ENCODE data around the gene BAG5.
"Not testable (repeated sequence)": the region's sequence is repeated elsewhere in the genome, so short reads cannot be mapped to it uniquely, and the experiment has no call there.

Gene BAG5

GRCh38 chr14:103562429-103563225 lies at the start of gene BAG5, which contains the start of gene COA8:
Gene BAG5, minus strand, starts transcription at chr14:103562657. Its CDS starts 1,493 bp downstream, at chr14:103561164.
Gene COA8, plus strand, starts transcription at chr14:103562960. Its CDS starts 42 bp downstream, at chr14:103563002.
- DNase-seq = peak; percentile 94

DNA sequence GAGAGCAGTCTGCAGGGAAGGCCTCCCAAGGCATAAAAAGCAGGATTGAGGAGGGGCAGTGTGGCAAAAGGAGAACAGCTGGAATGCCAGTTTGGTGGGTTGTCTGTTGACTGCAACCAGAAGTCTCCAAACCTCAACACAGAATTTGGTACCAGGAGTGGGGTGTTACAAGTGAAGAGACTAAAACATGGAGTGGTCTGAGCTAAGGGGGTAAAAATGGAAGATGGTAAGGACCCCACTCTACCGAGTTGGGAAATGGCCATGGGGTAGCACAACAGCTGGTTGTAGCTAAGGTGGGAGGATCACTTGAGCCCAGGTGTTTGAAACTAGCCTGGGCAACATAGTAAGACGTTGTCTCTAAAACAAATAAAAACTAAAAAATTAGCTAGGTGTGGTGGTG lies 48.8 kb upstream of the BAG5 start:
- no peak for DNase-seq

- not testable (repeated sequence) for DNase-seq
Observed at GRCh38 chr14:103609081-103609480, 46.6 kb upstream of the BAG5 start.

GRCh38 chr14:103607822-103608221 lies 45.4 kb upstream of the BAG5 start:
- DNase-seq = no peak

DNA sequence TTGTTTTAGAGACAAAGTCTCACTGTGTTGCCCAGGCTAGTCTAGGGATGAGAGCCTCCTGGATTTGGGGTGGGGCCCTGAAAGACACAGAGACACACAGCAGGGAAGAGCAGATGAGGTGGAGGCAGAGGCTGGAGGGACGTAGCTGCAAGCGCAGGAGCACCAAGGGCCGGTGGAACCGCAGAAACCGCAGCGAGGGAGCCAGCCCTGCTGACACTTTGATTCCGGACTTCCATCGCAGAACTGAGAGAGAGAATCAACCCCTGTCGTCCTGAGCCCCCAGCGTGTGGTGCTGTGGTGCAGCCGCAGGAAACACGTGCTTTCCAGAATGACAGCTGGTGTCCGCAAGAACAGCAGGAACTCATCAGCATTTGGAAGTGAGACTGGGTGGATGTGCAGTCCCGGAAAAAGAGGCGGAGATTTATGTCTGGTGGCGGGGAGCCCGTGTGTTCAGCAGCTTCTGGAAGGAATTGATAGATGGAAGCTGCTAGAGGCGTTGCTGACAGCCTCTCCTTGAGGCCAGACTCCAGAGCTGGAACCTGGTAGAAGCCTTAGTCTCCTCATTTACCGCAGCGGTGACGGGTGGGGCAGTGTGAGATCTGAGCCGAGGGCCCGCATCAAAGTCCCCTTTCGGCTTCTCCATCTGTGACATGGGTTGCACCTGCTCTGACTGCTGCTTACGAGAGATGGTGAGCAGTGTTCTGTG lies 44.7 kb upstream of the BAG5 start:
- DNase-seq = peak; percentile 91

DNA sequence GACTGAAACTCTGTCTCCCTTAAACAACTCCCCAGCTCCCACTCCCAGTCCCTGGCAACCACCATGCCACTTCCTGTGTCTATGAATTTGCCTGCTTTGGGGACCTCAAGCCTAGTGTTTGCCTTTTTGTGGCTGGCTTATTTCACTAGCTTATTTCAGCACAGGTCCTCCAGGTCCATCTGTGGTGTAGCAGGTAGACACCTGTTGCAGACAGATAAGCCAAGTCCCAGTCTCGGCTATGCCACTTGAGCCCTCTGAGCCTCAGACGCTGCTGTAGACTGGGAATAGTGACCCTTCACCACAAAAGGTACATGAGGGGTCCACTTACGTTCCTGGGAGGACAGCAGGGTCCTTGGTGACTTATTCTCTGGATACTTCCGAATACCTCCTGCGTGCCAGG lies 42.2 kb upstream of the BAG5 start:
- no peak for DNase-seq

DNA sequence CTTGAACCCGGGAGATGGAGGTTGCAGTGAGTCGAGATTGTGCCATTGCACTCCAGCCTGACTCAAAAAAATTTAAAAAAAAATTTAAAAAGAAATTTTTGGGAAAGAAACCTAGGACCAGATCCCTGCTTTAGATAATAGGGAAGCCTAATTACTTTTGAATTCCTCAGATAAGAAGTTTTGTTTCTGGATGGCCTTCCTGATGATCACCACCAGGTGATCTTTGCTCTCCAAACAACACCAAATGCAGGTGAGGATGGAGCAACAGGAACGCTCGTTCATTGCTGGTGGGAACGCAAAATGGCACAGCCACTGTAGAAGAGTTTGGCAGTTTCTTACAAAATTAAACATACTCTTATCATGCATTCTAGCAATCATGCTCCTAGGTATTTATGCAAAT lies 38.0 kb upstream of the BAG5 start:
- DNase-seq = no peak

DNA sequence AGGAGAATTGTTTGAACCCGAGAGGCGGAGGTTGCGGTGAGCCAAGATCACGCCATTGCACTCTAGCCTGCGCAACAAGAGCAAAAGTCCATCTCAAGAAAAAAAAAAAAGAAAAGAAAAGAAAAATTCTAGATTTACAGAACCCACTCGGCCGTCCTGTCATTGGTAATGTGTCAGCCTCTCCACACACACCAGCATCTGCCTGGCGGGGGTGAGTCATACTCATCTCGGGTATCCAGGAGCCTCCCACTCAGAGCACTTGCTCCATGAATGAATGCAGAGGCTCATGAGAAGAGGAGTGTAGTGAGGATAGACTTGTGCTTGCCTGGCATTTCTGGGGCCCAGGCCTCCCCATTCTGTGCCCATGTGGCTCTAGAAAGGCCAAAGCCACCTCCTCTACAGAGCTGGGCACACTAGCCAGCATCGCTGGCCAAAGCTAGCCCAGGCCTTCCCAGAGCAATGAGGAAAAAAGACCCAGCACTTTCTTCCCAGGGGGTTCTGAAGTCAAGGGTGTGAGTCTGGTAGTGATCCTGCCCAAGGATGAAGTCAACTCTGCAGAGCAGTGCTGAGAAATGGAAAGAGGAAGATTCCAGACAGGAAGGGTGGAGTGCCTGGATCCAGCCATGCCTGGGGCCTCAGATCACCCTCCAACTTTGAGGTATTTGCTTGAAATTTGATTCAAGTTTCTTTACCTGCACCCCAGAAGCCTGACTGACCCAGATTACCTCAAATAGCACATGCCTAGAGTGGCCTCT lies 35.3 kb upstream of the BAG5 start:
- no peak for DNase-seq

DNA sequence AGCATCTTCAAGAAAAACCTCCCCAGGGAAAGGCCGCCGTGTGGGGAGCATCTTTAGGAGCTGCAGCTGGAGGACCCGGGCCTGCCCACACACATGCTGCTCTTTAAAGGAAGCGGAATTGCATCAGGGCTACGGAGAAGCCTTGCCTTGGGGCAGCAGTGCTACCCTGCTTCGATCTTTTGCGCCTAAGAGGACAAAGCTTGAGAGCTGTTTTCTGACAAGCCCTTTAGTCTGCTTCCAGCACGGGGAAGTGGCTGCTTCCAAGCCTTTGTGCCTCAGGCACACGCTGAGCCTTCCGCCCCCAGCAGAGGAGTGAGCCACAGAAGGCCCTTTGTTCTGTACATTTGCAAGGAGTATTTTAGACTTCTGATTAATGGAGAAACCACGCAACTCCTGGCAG lies 31.8 kb upstream of the BAG5 start:
- DNase-seq = no peak

DNA sequence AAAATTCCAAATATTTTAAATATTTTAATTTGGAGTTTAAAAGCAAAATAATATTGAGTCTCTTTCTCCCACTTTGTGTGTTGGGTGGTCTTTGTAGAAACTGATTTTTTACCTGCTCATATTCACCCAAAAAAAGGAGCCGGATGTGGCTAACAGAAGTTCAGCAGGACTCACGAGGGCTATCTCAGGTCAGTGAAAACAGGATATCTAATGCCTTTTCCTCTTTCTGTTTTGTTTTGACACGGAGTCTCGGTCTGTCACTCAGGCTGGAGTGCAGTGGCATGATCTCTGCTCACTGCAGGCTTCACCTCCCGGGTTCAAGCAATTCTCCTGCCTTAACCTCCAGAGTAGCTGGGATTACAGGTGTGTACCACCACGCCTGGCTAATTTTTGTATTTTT lies 31.1 kb upstream of the BAG5 start:
- DNase-seq = no peak

DNA sequence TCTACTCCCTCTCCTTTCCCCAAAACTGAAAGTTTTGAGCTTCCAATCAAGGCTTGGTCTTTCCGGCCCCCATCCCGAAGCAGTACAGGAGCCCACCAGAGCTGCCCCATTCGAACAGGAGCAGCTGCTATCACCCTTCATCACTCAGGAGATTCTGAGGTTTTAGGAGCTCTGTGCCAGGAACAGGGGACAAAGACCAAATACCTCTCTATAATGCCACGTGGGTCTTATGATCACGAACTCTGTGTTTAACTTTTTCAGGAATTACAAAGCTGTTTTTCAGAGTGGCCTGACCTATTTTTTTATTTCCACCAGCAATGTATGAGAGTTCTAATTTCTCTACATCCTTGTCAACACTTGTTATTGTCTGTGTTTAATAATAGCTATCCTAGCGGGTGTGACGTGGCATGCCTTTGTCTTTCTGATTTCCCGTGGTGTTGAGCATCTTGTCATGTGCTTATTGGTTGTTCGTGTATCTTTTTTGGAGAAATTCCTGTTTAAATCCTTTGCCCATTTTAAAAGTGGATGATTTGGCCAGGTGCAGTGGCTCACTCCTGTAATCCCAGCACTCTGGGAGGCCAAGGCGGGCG lies 22.0 kb upstream of the BAG5 start:
- no peak for DNase-seq

DNA sequence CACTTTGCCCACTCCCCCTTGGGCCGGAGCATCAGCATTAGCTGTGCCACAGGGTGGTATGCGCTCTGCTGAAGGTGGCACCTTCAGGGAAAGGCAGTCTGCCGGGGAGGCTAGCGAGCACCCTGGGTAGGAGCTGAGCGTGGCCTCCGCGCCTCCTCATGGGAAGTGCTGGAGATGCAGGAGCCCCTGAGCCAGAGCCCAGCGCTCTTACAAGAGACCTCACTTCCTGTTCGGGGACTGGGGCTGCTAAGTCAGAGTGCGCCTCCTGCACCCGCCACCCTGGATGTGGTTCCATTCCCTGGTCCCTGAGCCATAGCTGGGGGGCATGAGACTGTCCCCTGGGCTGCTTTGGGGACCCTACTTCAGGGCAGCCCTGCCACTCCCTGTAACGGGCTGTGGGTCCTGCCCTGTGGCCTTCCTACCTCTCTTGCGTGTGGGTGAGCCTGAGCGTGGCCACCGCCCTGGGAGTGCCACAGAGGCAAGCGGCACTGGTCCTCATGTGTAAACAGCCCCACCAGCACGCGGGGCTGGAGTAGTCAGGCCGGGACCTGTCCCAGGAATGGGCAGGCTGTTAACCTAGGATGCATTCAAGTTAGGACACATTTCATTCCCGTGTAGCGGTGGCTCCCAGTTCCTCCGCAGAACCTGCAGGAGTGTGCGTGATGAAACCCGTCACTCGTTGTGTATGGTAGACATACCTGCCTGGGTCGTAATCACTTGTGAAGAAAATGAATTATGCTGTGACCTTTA lies 19.7 kb upstream of the BAG5 start:
- DNase-seq = no peak

DNA sequence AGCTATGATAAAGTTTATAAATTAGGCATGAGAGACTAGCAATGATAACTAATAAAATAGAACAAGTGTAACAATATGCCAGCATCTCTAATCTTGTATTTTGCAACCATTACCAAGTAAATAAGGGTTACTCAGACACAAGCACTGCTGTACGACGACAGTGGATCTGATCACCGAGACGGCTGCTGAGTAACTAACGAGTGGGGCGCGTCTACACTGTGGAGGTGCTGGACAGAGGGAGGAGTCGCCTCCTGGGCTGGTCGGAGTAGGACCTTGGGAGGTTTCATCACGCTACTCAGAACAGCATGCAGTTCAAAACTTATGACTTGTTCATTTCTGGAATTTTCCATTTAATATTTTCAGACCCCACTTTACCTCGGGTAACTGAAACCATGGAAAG lies 18.7 kb upstream of the BAG5 start:
- no peak for DNase-seq

DNA sequence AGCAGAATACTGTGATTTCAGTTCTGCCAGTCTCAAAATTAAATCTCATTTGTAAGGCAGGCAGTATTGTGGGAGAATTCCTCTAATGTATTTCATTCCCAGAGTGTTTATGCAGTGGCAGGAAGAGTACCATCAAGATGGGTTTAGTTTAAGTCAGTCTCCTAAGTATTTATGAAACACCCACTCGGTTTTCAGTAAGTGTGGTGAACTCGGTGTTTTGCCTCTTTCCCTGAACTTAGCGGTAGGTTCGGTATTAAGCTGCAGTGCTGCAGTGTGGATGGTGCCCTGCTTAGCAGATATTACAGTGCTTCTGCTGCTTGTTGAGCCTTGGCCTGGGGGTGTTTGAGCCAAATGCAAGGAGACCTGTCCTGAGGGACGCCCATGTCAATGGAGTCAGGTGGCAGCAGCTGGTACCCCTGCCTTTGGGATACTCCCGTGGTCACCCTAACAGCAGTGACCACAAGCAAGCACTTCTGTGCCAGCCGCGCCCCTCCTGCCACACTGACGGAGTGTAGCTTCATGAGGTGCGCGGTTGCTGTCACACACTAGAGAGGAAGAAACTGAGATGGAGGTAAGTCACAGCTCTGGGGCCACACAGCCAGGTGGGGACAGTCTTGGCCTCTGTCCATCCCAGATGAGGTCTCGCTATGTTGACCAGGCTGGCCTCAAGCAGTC lies 16.1 kb upstream of the BAG5 start:
- DNase-seq = no peak

GRCh38 chr14:103576371-103577024 lies 14.0 kb upstream of the BAG5 start:
- DNase-seq = no peak

GRCh38 chr14:103574707-103575285 lies 12.3 kb upstream of the BAG5 start:
- no peak for DNase-seq

DNA sequence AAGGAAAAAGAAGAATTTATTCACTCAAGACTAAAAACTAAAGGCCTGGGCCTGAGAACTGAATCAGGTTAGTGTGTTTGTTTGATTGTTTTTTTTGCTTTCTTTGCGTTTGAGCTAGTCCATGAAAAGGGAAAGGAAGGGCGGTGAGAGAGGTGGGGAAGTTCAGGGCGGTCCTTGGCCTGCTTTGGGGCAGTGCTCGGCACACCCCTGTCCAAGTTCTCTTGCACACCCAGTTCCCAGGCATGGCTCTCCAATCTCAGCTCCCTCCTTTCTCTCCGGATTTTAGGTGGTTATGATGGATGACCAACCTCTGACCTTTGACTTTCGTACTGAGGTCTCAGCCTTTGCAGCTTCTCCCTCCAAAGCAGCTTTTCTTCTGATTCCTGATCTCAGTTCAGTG lies 11.6 kb upstream of the BAG5 start:
- no peak for DNase-seq

DNA sequence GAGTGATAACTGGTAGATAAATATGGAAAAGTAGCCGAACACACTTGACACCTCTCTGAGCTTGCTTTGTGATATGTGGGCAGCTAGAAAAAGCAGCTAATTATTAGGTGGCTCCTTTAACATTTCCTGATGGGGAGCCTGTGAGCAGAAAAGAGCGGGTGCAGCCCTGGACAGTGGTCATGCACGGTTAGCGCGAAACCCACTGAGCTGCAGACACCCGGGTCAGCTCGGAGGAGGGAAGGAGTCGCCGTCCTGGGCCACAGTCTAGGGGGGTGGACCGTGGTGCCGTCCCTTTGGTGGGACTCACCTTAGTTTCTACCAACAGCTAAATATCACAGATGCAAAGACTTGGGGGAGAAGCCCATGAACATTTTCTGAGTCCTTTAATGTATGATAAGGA lies 7.0 kb upstream of the BAG5 start:
- DNase-seq = no peak

DNA sequence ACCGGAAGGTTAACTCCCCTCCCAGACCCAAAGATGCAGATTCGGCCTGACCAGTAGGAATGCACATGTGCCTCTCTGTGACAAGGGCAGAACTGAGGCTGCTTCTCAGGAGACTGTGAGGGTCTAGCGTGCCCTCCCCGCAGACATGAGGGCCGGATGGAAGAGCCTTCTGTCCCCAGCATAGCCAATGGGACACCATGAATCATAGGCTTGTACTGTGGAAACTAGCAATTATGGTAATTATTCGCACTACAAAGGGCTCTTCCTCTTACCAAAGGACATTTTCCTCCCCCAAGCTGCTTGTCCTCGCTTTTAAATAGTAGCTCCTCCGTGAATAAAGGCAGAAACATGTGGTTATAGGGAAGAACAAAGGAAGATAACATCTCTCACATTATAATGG lies 6.5 kb upstream of the BAG5 start:
- no peak for DNase-seq

DNA sequence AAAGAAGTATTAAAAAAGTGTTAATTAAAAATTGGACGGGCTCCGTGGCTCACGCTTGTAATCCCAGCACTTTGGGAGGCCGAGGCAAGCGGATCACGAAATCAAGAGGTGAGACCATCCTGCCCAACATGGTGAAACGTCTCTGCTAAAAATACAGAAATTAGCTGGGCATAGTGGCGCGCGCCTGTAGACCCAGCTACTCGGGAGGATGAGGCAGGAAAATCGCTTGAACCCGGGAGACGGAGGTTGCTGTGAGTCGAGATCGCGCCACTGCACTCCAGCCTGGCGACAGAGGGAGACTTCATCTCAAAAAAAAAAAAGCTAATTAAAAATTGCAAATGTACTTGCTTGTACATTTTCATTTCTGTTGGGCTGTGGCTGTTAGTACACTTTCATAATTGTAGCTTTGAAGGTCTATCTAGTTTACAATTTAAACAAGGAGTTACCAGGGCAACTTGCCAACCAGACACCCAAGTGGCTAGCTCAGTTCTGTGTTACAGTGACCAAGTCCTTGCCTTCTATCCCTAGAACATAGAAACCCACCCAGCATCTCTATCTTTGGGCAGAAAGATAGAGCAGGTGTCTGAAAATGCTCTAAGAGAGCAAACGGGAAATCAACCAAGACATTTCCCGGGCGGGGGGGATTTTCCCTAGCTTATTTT lies 1.5 kb upstream of the BAG5 start:
- DNase-seq = peak; percentile 57

Measured in hematopoietic multipotent progenitor cell treated with erythropoietin and hydrocortisone succinate and interleukin-3 and kit ligand, for 4 days (in vitro differentiated cells).